ENCODE data around the gene NUDCD3.
"Not testable (repeated sequence)": the region's sequence is repeated elsewhere in the genome, so short reads cannot be mapped to it uniquely, and the experiment has no call there.

The NUDCD3 gene

GRCh38 chr7:44455155-44455554 is 35.3 kb downstream of the NUDCD3 start:
- FAIRE-seq (no peak), DNase-seq (ENCODE audit: extremely low spot score, insufficient read length, low read depth) (no peak)

DNA sequence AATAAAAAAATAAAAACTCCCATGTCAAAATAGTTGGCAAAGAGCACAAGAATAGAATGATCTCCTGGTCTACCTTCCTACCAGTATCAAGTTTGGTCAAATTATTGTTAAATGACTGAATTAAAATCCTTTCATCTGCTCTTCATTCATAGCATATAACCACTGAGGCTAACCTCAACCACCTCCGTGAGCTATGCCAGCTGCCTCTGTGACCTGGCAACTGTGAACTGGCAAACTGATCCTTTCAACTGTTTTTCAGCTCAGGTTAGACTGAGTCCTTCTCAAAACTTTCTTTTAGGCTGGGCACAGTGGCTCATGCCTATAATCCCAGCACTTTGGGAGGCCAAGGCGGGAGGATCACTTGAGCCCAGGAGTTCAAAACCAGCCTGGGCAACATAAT is 36.1 kb downstream of the NUDCD3 start:
- FAIRE-seq (no peak), DNase-seq (ENCODE audit: extremely low spot score, insufficient read length, low read depth) (no peak)

GRCh38 chr7:44451123-44451522 is 39.3 kb downstream of the NUDCD3 start:
- no peak for DNase-seq (ENCODE audit: extremely low spot score, insufficient read length, low read depth)
- FAIRE-seq: no peak

DNA sequence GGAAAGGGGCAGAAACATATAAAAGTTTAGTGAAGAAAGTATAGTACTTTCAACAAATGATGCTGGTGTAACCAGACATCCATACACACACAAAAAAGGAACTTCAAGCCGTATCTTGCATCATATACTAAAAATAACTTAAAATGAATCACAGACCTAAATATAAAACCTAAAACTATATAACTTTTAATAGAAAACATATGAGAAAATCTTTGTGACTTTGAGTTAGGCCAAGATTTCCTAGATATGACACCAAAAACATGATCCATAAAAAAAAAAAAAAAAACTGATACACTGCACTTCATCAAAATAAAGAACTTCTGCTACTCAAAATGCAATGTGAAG is 40.9 kb downstream of the NUDCD3 start:
- DNase-seq (ENCODE audit: extremely low spot score, insufficient read length, low read depth) (no peak), FAIRE-seq (no peak)

DNA sequence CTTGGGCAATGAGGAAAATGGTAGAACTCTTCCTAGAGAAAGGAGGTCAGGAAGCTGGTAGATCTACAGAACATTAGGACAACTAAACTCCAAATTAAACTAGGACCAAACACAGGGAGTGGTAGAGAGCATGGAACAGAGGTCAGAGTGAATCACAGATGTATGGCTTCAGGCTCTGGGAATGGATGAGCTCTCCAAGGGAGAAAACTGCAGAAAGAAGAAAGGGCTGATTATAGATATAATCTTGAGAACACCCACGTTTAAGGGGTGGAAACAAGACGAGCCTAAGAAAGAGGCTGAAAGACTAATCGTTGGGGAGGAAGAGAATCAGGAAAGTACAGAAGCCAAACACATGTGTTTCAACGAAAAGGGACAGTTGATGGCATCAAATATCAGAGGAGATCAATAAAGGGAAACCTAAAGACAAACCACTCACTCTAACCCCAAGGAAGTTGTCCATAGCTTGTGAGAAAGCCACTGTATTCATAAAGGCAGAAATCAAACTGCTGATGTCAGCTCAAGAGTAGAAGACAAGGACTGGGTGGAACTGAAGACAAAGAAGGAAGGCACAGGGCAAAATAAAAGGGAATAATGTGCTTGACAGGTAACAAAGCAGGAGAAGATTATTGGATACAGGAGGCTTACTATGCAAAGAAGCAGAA is 41.4 kb downstream of the NUDCD3 start:
- FAIRE-seq (peak; percentile 48), DNase-seq (ENCODE audit: extremely low spot score, insufficient read length, low read depth) (no peak)

- DNase-seq (ENCODE audit: extremely low spot score, insufficient read length, low read depth): no peak
- no peak for FAIRE-seq
Observed at GRCh38 chr7:44447874-44448425, 42.5 kb downstream of the NUDCD3 start.

- FAIRE-seq: no peak
- no peak for DNase-seq (ENCODE audit: extremely low spot score, insufficient read length, low read depth)
Observed at GRCh38 chr7:44445986-44446671, 44.3 kb downstream of the NUDCD3 start.

GRCh38 chr7:44441079-44441478 is 49.4 kb downstream of the NUDCD3 start:
- no peak for DNase-seq (ENCODE audit: extremely low spot score, insufficient read length, low read depth)
- no peak for FAIRE-seq

GRCh38 chr7:44440577-44441078 is 49.8 kb downstream of the NUDCD3 start:
- FAIRE-seq: no peak
- no peak for DNase-seq (ENCODE audit: extremely low spot score, insufficient read length, low read depth)

DNA sequence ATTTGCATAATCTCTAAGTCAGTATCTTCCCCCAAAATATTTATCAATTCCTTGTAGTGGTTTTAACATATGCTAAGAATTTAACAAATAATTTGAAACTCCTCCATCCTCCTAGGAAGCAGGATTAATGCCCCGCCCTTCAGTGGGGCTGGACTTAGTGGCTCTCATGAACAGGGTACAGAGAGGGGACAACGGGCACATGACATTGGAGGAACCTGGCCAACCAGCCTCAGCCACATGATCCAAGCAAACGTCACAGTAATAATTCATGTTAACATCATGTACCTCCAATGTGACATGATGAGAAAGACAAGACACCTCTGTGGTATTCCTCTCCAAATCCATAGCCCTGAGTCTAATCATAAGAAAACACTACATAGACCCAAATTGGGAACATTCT is 50.5 kb downstream of the NUDCD3 start:
- FAIRE-seq: no peak

GRCh38 chr7:44438816-44439215 is 51.6 kb downstream of the NUDCD3 start:
- DNase-seq (ENCODE audit: extremely low spot score, insufficient read length, low read depth) (no peak), FAIRE-seq (no peak)

More for the DNA sequence above, 50.5 kb downstream of the NUDCD3 start:
- no peak for DNase-seq (ENCODE audit: extremely low spot score, insufficient read length, low read depth)

DNA sequence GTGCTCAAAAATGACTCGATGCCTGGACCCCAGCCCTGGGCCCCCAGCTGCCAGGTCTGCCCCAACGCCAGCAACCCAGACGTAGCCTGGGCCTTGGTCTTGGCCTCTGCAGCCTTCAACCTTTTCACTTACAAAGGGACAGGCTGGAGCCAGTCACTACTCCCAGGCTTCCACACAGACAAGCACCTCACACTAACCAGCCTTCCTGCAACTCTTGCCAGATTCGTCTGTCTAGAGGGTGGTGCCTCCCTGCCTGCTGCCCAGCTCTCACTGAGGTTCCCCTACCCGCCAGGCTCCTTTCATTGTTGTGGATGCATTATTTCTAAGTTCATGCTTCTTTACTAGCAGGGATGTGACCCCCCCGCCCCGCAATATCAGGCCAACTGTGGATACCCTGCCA is 56.3 kb downstream of the NUDCD3 start:
- DNase-seq (ENCODE audit: extremely low spot score, insufficient read length, low read depth): no peak
- FAIRE-seq: no peak

DNA sequence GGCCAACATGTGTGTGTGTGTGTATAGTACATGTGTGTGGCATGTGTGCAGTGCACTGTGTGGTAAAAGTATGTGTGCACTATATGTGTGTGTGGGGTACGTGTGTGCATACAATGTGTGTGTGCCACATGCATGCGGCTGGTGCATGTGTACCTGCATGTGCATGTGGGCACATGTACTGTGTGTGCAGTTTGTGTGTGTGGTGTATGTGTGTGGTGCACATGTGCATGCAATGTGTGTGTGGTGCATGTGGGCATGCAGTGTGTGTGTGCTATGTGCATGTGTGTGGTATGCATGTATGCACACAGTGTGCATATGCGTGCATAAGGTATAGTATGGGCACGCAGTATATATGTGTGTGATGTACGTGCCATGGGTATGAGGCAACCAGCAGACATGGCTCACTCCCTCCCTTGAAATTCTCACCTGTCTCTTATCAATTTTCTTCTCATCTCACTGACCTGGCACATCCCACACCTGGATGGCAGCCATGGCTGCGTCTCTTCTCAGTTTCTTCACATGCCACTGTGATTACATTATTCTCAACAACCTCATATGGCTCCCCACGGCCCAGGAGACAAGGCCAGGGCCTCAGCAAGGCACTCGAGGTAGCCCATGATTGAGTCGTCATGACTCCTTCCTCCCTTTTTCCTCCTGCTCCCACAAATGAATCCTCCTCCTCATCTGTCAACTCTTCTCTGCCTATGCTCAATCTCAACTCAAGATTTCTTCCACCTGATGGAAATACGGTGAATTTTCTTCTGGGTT is 57.0 kb downstream of the NUDCD3 start:
- FAIRE-seq: no peak

DNA sequence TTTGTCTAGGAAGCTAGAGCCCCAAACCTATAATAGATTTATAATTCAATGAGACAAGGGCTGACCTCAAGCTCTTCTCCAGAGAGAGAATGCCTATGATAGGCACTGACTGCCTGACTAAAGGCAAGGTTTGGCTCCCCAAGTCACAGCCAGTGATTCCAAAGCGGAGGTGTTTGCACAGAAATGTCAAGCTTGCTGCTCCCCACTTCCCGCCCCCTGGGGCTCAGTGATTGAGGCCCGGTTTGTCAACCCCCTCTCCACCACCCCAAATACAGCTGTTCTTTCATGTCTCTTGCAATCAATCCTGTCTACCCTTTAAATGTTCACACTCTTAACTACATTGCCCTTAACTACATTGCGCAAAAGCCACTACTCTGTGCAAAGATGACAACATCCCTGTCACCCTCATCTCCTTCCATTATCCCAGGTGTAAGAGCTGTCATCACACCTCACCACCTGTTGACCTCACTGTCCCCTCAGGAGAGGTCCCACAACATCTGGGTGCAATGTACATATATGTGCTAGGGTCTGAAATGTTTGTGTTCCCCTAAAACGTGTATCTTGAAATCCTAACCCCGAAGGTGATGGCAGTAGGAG is 58.0 kb downstream of the NUDCD3 start:
- FAIRE-seq: no peak
- no peak for DNase-seq (ENCODE audit: extremely low spot score, insufficient read length, low read depth)

More for the DNA sequence above, 57.0 kb downstream of the NUDCD3 start:
- DNase-seq (ENCODE audit: extremely low spot score, insufficient read length, low read depth): no peak

GRCh38 chr7:44431091-44431608 is 59.3 kb downstream of the NUDCD3 start:
- DNase-seq (ENCODE audit: extremely low spot score, insufficient read length, low read depth): peak; percentile 50
- peak; percentile 83 for FAIRE-seq

GRCh38 chr7:44430054-44430453 is 60.4 kb downstream of the NUDCD3 start:
- DNase-seq (ENCODE audit: extremely low spot score, insufficient read length, low read depth) (no peak), FAIRE-seq (no peak)

GRCh38 chr7:44424762-44425161 is 65.7 kb downstream of the NUDCD3 start:
- not testable (repeated sequence) for FAIRE-seq; DNase-seq (ENCODE audit: extremely low spot score, insufficient read length, low read depth)

- DNase-seq (ENCODE audit: extremely low spot score, insufficient read length, low read depth): no peak
- FAIRE-seq: no peak
Observed at GRCh38 chr7:44416941-44417340, 73.5 kb downstream of the NUDCD3 start.

DNA sequence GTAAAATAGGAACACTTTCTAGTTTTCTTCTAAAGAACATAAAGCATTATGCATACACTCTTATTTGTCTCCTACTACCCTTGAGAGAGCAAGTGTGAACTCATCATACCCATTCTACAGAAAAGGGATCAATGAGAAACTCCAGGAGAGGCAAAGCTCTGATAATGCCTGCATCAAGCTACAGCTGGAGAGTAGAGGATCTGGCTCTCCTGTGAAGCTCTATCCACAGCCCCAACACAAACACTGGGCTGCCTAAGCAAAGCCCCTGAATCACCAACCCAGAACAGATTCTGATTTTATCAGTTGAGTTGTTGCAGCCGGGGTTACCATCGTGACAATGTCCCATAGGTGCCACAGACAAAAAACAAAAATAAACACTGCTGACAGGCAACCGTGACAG is 74.9 kb downstream of the NUDCD3 start:
- DNase-seq (ENCODE audit: extremely low spot score, insufficient read length, low read depth): no peak
- no peak for FAIRE-seq

DNA sequence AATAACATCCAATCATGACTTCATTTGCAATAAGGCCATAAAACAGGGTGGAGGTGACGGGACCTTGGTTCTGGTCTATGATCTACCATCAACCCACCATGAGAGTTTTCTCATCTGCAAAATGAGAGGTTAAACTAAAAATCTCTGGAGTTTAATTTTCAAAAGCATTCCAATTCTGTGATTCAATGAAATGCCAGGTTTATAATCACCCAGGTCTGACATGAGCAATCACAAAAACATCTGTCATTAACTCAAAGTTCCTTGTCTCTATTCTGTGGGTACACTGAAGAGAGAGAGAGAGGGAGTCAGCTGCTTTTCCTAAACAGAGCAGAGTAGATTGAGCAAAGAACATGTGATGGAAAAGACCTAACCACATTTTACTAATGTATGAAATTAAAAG is 75.4 kb downstream of the NUDCD3 start:
- FAIRE-seq (no peak), DNase-seq (ENCODE audit: extremely low spot score, insufficient read length, low read depth) (no peak)

All from GM18507 (cell line).